Right lobe of liver (tissue), 4 donors: Measurements from ENCODE around the gene ANAPC15.

Experiments used
- CTCF ChIP-seq, 4 donors: fragments of 200-600 bp in 3 of 4; fragments of 450-650 bp in 1 of 4; IDR thresholded peaks; one replicate each; pipeline versions ENCODE4 v1.5.1 to v1.8.0; 2016 to 2022; ENCODE audit warnings: antibody characterized with exemption in 4 of 4, mild to moderate bottlenecking in 2 of 4
- POLR2A ChIP-seq: fragments of 450-650 bp; IDR thresholded peaks from one replicate; pipeline ENCODE4 v1.6.1; 2017; ENCODE audit warnings: antibody characterized with exemption, mild to moderate bottlenecking
- donor health status: DM: no; HTN: no; CAD: no.
- donor health status: DM: no; HTN: no; CAD: no.
- donor health status: DM: no; HTN: yes; CAD: no.

- TF ChIP-seq CTCF (IDR thresholded peaks at IDR 0.05) (no peak), POLR2A (no peak)
Measured at GRCh38 chr11:72122607-72123006, 10.1 kb upstream of the ANAPC15 start.
